HepG2 (cell line): ENCODE results near the gene HINT2. TPM values are rescaled to one million over a fixed set of nuclear protein-coding genes. Genes with fewer than 3 reads are reported as not detected.

ENCODE experiments used
- ATAC-seq: fragments of 200-7000 bp; cut with Tn5 transposase; 3 replicates; pipeline ENCODE4 v1.9.1; 2020; ENCODE audit warnings: mild to moderate bottlenecking, moderate library complexity
- BruUV-seq: library from RNA; stranded (reverse); fragments of 400-500 nt; replicated peaks from 2 replicates; lab custom pipeline; 2021; lab: Mats Ljungman, UMichigan
- CTCF ChIA-PET: fragments of 300-600 bp; formaldehyde crosslinking; extraction: SDS; loops from one replicate; lab custom pipeline; 2021; ENCODE audit warnings: low total read pairs, inconsistent platforms, low intra/inter-chr PET ratio; lab: Yijun Ruan, JAX
- POLR2A ChIA-PET: fragments of 350-600 bp; sonication (Branson Sonifier 250); formaldehyde crosslinking; loops from one replicate; lab custom pipeline; 2020; ENCODE audit warnings: antibody characterized with exemption, inconsistent platforms; lab: Yijun Ruan, JAX
- DNase-seq: peaks from one replicate; pipeline ENCODE4 v3.0.0-alpha.2; 2015; ENCODE audit warnings: low spot score
- FAIRE-seq: peaks from 3 replicates; lab custom pipeline; 2011; peaks lifted over from hg19 to GRCh38; lab: Jason Lieb, UNC
- H2AFZ ChIP-seq: one replicate; pipeline ENCODE4 v1.6.1; 2011; ENCODE audit warnings: low read length, inconsistent platforms
- H3K27ac ChIP-seq: fragments of 300-600 bp; 3 replicates; pipeline ENCODE4 v1.8.0; 2011; ENCODE audit warnings: mixed run types, mild to moderate bottlenecking, mixed read lengths, low read length, inconsistent platforms; ENCODE audit not compliant: insufficient read depth; ENCODE audit errors: extremely low read length
- H3K27me3 ChIP-seq, 2 experiments: fragments of 200-600 bp in 1 of 2; 2 replicates in 1 of 2; 3 replicates in 1 of 2; pipeline versions ENCODE4 v1.6.0 to v1.8.0; 2011; ENCODE audit warnings: low read length in 2 of 2, mild to moderate bottlenecking in 2 of 2, moderate library complexity in 2 of 2, inconsistent platforms in 1 of 2; ENCODE audit not compliant: insufficient read depth in 2 of 2, control insufficient read depth in 1 of 2
- H3K36me3 ChIP-seq, 2 experiments: fragments of 200-600 bp in 1 of 2; replicated peaks in 1 of 2; 2 replicates in 1 of 2; 3 replicates in 1 of 2; pipeline versions ENCODE4 v1.5.1 to v1.8.0; 2011; ENCODE audit warnings: low read length in 2 of 2, inconsistent platforms in 1 of 2; ENCODE audit not compliant: insufficient read depth in 2 of 2, control insufficient read depth in 1 of 2
- H3K4me1 ChIP-seq: 2 replicates; pipeline ENCODE4 v1.5.1; 2012; ENCODE audit warnings: low read length, inconsistent platforms; ENCODE audit not compliant: insufficient read depth
- H3K4me2 ChIP-seq: 2 replicates; pipeline ENCODE4 v1.6.0; 2011; ENCODE audit warnings: low read depth, low read length, inconsistent platforms
- H3K4me3 ChIP-seq, 3 experiments: fragments of 200-600 bp in 1 of 3; sonication (generic), shearing (Covaris generic) in 1 of 3; replicated peaks in 1 of 3; 2 replicates each; pipeline ENCODE4 v1.5.1; 2011 to 2016; ENCODE audit warnings: low read length in 3 of 3, inconsistent platforms in 2 of 3, low read depth in 2 of 3, mild to moderate bottlenecking in 2 of 3, control low read depth in 1 of 3, mixed read lengths in 1 of 3; ENCODE audit not compliant: insufficient read depth in 1 of 3
- H3K79me2 ChIP-seq: one replicate; pipeline ENCODE4 v1.6.1; 2011; ENCODE audit warnings: low read length, inconsistent platforms; ENCODE audit not compliant: insufficient read depth
- H3K9ac ChIP-seq: 2 replicates; pipeline ENCODE4 v1.6.0; 2011; ENCODE audit warnings: mild to moderate bottlenecking, low read depth, low read length, inconsistent platforms; ENCODE audit not compliant: insufficient read depth
- H3K9me3 ChIP-seq: 2 replicates; pipeline ENCODE4 v1.5.1; 2012; ENCODE audit warnings: mild to moderate bottlenecking, low read length
- H4K20me1 ChIP-seq: 2 replicates; pipeline ENCODE4 v1.6.0; 2011; ENCODE audit warnings: inconsistent platforms, mild to moderate bottlenecking, low read length, moderate library complexity; ENCODE audit not compliant: insufficient read depth
- CCDC6 ChIP-seq: sonication (generic); formaldehyde crosslinking; IDR thresholded peaks from 2 replicates; pipeline ENCODE4 v1.8.1; 2022; ENCODE audit warnings: mild to moderate bottlenecking, missing genetic modification reagents, moderate library complexity
- EEA1 ChIP-seq: sonication (generic); formaldehyde crosslinking; IDR thresholded peaks from 2 replicates; pipeline ENCODE4 v1.5.1; 2020; ENCODE audit warnings: mild to moderate bottlenecking, missing genetic modification reagents, borderline replicate concordance
- EP300 ChIP-seq, 3 experiments: sonication (generic) in 1 of 3; formaldehyde crosslinking in 1 of 3; IDR thresholded peaks; 2 replicates each; pipeline versions ENCODE4 v1.5.1 to v1.6.1; 2011 to 2020; ENCODE audit warnings: low read depth in 2 of 3, low read length in 2 of 3, borderline replicate concordance in 1 of 3, improper control_type of control experiment in 1 of 3, mild to moderate bottlenecking in 1 of 3, missing genetic modification reagents in 1 of 3, moderate library complexity in 1 of 3
- FIP1L1 ChIP-seq: fragments of 200-400 bp; formaldehyde crosslinking; IDR thresholded peaks from 2 replicates; pipeline ENCODE4 v1.6.1; 2018; ENCODE audit warnings: low read depth, mild to moderate bottlenecking, low read length, moderate library complexity, borderline replicate concordance; ENCODE audit not compliant: insufficient read depth
- NFKB2 ChIP-seq: sonication (generic); formaldehyde crosslinking; IDR thresholded peaks from 2 replicates; pipeline ENCODE4 v1.4.0; 2020; ENCODE audit warnings: missing genetic modification reagents, borderline replicate concordance
- NR2F1 ChIP-seq, 2 experiments: fragments of 450-650 bp in 1 of 2; formaldehyde crosslinking in 1 of 2; IDR thresholded peaks; 2 replicates each; pipeline versions ENCODE4 v1.5.0 to v1.6.1; 2016 to 2020; ENCODE audit warnings: mild to moderate bottlenecking in 1 of 2, missing compliant biosample characterization in 1 of 2, missing genetic modification reagents in 1 of 2, moderate library complexity in 1 of 2
- PHF5A ChIP-seq: IDR thresholded peaks from one replicate; pipeline ENCODE4 v1.6.1; 2018; ENCODE audit warnings: low read depth, missing genetic modification reagents; ENCODE audit not compliant: unreplicated experiment
- POLR2AphosphoS2 ChIP-seq: IDR thresholded peaks from 2 replicates; pipeline ENCODE4 v1.6.1; 2011; ENCODE audit warnings: low read depth, low read length, improper control_type of control experiment
- PTBP1 ChIP-seq: fragments of 200-400 bp; formaldehyde crosslinking; IDR thresholded peaks from 2 replicates; pipeline ENCODE4 v1.6.1; 2018; ENCODE audit warnings: low read length, low read depth; ENCODE audit not compliant: poor library complexity, severe bottlenecking
- RXRB ChIP-seq: IDR thresholded peaks from 2 replicates; pipeline ENCODE4 v1.6.1; 2016; ENCODE audit warnings: borderline replicate concordance, missing genetic modification reagents, missing compliant biosample characterization
- SOX13 ChIP-seq, 3 experiments: fragments of 450-650 bp in 1 of 3; sonication (generic) in 1 of 3; formaldehyde crosslinking in 1 of 3; IDR thresholded peaks in 2 of 3; conservative IDR thresholded peaks in 1 of 3; 2 replicates each; pipeline versions ENCODE4 v1.5.0 to v1.6.1; 2016 to 2020; ENCODE audit warnings: antibody characterized with exemption in 1 of 3, mild to moderate bottlenecking in 1 of 3, missing compliant biosample characterization in 1 of 3, missing genetic modification reagents in 1 of 3, moderate library complexity in 1 of 3
- ZNF18 ChIP-seq: sonication (generic); formaldehyde crosslinking; IDR thresholded peaks from 2 replicates; pipeline ENCODE4 v1.8.0; 2022; ENCODE audit warnings: mild to moderate bottlenecking, missing genetic modification reagents; ENCODE audit not compliant: insufficient replicate concordance
- ZNF430 ChIP-seq: sonication (generic); formaldehyde crosslinking; IDR thresholded peaks from 2 replicates; pipeline ENCODE4 v1.9.0; 2021; ENCODE audit warnings: mild to moderate bottlenecking, missing genetic modification reagents
- WGBS: methylation state at CpG from one replicate; pipeline ENCODE4 v1.1.6; 2017; ENCODE audit warnings: low lambda C conversion rate; 5-methylcytosine and 5-hydroxymethylcytosine counted together
- in situ Hi-C: cut with HindIII; loops from 2 replicates; pipeline ENCODE4 v1.10.0; 2017; ENCODE audit warnings: low pct_unique_long_range_greater_than_20kb; ENCODE audit not compliant: extremely low pct_ligation_motif_present
- intact Hi-C: fragments of 100-400 bp; cut with micrococcal nuclease; formaldehyde crosslinking; loops from one replicate; pipeline ENCODE4 v1.10.0; 2022; ENCODE audit not compliant: unreplicated experiment
- polyA plus RNA-seq, 8 experiments: library from polyadenylated mRNA; depleted of rRNA in 3 of 8; stranded (reverse) in 7 of 8; unstranded in 1 of 8; fragments of >200 nt; fragmentation: Illumina TruSeq in 4 of 8; extraction: Trizol in 4 of 8; gene quantifications; 2 replicates each; pipeline versions ENCODE4 v1.2.1 to v1.2.3, GENCODE V29; 2011 to 2016; ENCODE audit warnings: low read depth in 4 of 8, missing spikeins in 1 of 8, mixed read lengths in 1 of 8; ENCODE audit not compliant: insufficient read depth in 1 of 8
- total RNA-seq, 5 experiments: library from RNA; depleted of rRNA; stranded (reverse); fragments of >200 nt; fragmentation: Illumina TruSeq; extraction: Trizol; gene quantifications; 2 replicates each; pipeline ENCODE4 v1.2.3, GENCODE V29; 2016; ENCODE audit warnings: low read depth in 1 of 5

Gene HINT2
- total and polyA plus RNA-seq, 2 of the 13 experiments (the other 11 are each of a cell fraction or from before 2014, with no cell fraction given), result 37.9 to 56.2 TPM

DNA sequence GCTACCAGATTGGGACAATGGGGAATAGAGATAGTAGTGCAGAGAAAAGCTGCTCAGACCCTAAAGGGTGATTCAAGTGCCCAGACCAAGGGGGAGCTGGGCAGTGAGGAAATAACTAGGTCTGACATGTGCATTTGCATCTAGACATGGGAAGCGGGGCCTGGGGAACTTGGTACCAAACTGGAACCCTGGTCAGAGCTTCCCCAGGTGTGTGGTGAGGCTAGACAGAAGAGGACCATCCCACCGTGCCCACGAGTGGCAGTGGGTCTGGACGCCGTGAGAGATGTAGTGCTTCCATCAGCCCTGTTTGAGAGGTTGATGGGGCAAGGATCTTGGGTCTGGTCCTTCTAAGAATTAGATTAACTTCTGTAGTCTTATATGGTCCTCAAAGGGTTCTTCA lies 21.8 kb upstream of the HINT2 start:
- in situ Hi-C loops (no loop called here), intact Hi-C loops (no loop called here)
- Histone ChIP-seq H2AFZ (no peak overlapping the region), H3K4me1 (peaks cover 44% of the 10 kb centered on the region), H3K36me3 (no peaks in the 10 kb centered on the region), H4K20me1 (no peaks in the 10 kb centered on the region), H3K27ac (no peak overlapping the region), H3K27me3 (no peaks in the 10 kb centered on the region; a peak in 1 of 5 replicates), H3K4me3 (no peak overlapping the region), H3K79me2 (no peaks in the 10 kb centered on the region), H3K9me3 (no peaks in the 10 kb centered on the region), H3K4me2 (no peak overlapping the region), H3K9ac (no peak overlapping the region)
- ATAC-seq (no peak), DNase-seq (no peak), FAIRE-seq (no peak)
- CTCF ChIA-PET, result no interaction called here
- TF ChIP-seq EEA1 (CRISPR knock-in tag) (no peak), RXRB (CRISPR knock-in tag) (no peak), SOX13 (IDR thresholded peaks at IDR 0.05) (no peak), SOX13 (CRISPR knock-in tag; conservative IDR thresholded peaks at IDR 0.05 in 1 of 2, IDR thresholded peaks at IDR 0.05 in 1 of 2) (no peak), FIP1L1 (no peak), ZNF18 (CRISPR knock-in tag) (no peak), EP300 (IDR thresholded peaks at IDR 0.05; ENCODE audit: low read depth in 2 of 2, low read length in 2 of 2) (no peak), EP300 (CRISPR knock-in tag; IDR thresholded peaks at IDR 0.05; ENCODE audit: borderline replicate concordance) (no peak), NFKB2 (CRISPR knock-in tag) (no peak), CCDC6 (CRISPR knock-in tag) (no peak), ZNF430 (CRISPR knock-in tag) (no peak), PTBP1 (no peak), NR2F1 (CRISPR knock-in tag; IDR thresholded peaks at IDR 0.05) (no peak), POLR2AphosphoS2 (no peak), PHF5A (CRISPR knock-in tag) (no peak)
- no TSS peak for BruUV-seq
- POLR2A ChIA-PET, result interaction anchor here (1.3 to 2.3 kb wide), 2 partner anchors 22 to 44 kb away, joined by 4 to 9 read pairs; partner anchors contain the start of gene HINT2
- 88% methylated on average over 5 of the region's 5 CpGs for WGBS
